NCI-H446 (cell line): Measurements from ENCODE around the gene ETV6.

ENCODE experiments used
- DNase-seq, 2 experiments: peaks; one replicate each; lab custom pipeline; 2025; lab: John Stamatoyannopoulos, UW

The ETV6 gene

DNA sequence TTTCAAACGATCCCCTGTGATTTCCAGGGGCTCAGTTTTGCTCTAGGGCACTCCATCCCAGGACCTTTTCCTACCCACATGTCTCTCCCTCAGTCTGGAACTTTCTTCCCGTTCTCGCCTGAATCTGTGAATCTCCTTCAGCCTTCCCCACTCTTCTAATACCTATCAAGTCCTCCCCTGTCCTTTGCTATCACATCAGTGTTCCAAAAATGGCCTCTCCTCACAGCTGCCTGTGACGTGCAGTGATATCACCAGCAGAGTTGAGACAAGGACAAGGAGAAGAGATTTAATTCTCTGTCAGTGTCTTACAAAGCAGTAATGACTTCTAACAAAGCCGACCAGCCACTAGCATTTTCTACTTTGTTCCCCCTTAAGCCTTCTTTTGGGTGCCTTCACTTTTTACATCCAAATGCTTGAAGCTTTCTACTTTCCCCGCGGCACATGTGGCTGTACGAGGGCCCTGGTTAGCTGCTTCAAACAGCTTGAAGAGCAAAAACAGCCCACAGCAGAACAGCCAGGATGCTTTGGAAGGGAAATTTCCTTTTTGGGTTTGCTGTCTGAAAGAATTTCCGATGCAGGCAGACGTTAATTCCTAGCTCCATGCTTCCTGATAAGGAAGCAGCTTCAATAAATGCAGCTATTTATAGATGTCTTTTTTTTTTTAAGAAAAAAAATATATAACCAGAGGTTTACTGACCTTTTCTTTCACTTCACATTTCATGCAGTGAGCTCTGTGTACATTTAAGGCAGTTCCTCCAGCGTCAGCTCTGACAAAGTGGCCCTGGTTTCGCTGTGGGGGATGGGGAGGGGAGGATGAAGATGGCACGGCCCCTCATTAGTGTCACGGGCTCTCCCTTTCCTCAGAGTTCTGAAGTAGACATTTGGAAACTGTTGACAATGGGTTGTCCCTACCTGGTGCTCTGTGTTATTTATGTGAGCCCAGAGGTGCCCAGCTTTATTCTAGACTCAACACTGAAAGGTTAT lies 109.3 kb downstream of the ETV6 start:
- no peak for DNase-seq

DNA sequence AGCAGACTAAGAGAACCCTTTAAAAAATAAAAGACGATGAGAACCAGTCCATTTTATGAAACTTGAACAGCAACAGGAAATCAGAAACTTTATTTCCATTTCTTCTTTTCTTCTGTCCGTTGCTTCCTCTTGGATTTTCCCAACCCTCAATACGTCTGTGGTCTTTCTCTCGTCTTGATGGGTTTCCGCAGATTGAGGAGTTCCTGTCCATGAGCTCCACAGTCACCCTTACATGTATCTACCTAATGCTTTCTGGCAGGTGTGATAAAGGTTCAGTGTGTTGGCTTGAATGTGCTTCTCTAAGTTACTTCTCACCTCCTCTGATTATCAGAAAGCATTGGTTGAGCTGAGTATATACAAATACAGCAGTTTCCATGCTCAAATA lies 110.0 kb downstream of the ETV6 start:
- DNase-seq, result no peak

DNA sequence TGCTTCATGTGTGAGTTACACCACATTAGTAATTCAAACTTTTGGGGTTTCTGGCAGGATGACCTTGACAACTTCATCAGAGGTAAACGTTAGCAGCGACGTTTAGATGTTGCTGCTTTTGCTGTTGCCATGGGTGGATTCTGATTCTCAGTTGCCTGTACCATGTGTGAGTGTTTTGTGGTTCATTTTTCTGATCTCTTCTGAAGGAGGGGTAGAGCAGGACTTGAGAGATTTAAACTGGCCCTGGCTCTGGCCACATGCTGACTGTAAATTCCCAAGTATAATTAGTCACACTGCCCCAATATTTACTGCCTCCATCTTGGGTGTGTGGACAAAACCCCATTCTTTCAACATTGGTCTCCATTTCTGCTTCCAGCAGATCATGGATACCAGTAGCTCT lies 110.4 kb downstream of the ETV6 start:
- no peak for DNase-seq

DNA sequence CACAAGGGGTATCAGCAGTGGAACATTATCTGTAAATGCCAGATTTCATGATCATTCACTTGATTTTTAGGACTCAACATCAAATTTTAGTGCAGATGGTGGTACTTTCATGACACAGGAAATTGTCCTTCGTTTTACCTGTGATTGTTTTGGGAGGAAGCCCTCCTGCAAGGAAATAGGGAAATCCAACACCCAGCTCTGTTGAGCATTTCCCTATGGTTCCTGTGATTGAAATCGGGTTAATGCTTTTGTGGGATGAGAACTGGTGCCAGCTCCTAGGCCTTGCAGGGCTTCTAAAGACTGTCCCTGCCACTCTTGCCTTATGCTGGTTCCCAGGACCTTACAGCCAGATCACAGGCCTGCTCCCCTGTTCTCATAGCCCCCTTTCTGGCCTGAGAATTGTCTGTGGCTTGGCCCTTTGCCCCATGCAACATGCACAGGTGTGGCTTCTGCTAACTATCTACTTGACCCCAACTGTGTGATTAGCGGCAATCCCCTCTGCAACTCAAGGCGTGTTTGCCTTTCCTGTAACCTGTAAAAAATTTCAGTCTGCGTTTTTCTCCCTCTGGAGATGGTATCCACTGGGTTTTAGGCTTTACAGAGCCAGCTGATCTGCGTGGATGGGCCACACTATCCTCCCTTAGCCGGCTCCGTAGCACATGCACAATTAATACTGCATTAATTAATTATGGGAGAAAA lies 112.5 kb downstream of the ETV6 start:
- DNase-seq, result no peak

DNA sequence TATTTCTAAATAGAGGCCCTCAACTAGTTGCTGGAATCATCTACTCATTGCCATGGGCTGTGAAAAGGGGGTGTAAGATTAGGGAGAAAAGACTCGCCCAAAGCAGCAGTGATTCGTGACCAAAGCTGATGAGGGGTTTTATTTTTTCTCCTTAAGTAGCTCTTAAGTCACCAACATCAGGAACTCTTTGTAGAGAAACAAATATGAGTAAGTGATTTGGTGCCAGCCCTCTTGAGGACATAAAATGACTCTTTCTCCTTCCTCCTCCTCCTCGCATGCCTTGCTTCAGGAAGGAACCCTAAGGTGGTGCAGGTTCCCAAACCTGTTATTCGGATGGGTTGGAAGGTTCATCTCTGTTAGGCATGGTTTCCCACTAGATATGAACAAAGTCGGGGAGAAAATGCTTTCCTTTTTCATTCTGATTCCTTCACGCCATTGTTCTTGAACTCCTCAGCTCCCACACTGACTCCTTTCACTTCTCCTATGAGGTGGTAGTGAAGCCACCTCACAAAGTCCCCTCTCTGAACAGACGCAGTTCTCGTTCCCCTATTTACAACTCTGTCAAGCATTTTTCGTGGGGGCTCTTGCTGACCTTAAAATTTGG lies 113.4 kb downstream of the ETV6 start:
- no peak for DNase-seq

DNA sequence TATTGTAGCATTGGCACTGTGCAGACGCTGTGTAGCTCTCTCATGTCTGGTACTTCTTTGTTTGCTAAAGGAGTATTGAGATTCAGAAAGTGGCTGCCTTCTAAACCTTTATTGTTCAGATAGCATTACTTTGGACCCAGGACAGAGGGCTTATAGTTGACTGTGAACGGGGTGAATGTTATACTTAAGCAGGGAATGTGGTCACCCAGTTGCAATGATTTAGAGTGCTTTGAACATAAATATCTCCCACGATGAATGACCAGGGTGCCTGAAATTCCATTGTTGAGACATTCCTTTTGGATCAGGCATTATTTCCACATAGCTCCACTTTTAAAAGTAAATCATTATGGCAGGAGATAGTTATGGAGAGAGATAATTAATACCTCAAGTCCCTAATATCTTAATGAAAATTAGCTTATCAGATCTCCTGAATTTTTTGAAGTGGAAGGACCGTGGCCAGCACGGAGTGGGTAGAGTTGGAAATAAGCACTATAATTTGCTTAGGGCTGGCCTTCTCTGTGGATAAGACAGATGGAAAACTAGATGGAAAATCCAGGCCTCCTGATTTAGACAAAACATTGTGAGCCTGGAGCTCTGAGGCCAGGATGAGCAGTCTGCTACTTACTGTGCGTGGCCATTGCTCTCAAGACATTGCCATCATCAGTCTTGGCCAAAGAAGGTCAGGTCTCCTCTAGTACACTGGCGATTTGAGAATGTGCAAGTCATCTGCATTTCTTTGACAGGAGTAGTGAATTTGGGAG lies 114.5 kb downstream of the ETV6 start:
- DNase-seq, result no peak

DNA sequence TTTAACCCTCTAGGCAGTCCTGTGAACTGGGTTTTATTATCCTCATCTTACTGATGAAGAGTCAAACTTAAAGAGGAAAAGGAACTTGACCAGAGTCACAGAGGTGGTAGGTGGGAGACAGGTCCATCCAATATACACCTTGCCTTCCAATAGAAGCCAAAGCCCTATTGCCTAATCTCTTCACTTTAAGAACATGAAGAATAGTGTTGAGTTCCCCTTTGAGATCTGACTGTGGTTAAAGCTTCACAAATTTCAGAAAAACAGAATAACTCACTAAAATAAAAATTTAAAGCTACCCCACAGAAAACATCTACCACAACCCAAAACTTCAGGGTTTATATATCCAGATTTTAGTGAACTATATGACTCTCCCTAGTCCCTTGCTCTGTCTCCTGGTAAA lies 115.4 kb downstream of the ETV6 start:
- no peak for DNase-seq

DNA sequence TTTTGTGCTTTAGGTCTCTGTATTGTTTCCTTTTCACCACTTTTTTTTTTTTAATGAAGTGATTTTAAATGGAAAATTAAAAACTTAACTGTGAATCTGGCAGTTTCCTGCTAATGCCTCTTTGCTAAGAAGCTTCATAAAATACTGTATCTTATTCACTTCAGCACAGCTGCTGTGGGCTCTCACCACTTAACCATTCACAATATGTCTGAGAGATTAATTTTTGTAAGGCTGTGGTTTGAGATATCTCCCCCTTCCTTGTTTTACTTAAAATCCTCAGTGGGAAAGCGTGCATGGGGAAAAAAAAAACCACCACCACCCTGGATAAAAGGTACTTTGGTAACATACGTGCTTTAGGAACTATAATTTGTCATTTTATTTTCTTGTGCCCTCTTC lies 115.9 kb downstream of the ETV6 start:
- no peak for DNase-seq

DNA sequence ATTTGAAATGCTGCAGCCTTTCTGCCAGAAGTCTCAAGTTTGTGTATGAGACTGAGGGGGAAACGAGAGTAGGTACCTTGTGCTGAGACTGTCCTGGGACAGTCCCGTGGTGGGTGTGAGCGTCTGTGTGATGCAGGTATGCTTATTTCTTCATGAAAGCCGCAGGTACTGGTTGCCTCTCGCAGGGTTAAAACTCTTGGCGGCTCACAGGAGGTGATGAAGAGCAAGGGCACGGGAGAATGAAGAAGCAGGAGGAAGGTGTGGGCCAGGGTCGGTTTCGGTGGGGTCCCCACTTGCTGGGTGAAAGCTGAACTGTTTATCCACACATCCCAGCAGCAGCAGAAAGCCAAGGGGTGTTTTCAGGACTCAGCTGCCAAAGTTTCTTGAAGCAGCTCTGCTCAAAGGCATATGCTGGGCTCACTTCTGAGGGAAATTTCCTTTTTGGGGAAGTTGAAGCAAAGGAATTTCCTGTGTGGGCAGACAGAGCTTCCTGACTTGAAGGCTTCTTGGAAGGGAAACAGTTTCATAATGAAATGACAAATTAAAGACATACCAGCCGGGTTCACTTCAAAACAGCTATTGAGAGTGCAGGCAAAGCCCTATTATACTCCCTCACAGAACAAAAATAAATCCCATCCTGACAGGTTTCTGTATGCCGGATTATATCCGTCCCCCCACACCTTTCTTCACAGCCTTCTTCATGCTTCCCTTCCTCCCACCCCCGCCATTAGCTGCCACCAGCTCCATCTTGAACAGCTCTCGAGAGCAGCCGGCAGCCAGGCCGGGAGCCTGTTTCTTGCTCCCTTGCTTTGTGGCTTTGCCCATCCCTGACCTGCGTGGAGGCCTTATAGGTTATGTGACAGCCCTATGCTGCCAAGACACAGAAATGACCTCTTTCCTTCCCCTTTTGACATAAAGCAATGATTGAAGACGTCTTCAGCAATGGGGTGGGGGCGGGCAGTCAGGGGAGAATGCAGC lies 116.6 kb downstream of the ETV6 start:
- DNase-seq, result no peak

DNA sequence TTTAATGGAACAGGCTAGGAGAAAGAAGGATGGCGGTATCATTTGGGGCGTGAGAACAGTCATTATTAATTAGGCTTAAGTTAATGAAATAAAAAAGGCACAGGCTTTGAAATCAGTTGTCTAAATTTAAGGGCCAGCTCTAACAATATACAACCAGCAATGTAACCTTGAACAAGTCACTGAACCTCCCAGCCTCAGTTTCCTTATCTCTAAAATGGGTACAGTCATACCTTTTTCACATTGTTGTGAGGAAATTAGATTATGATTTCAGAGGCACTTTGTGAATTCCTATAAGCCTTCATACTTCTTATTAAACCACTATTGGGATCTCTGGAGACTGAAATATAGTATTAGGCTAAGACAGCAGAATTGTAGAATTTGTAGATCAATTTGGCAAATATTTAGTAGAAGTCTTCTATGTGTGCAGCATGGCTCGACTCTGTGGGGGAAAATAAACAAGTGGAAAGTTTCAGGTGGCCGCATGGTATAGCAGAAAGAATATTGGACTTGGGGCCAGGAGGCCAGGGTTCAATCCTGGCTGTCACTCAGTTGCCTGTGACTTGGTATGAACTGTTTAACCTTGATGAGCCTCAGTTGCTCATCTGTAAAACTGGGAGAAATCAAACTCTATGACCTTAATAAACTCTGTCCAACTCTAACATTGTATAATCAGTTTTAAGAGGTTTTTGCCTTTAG lies 117.7 kb downstream of the ETV6 start:
- DNase-seq, result no peak

DNA sequence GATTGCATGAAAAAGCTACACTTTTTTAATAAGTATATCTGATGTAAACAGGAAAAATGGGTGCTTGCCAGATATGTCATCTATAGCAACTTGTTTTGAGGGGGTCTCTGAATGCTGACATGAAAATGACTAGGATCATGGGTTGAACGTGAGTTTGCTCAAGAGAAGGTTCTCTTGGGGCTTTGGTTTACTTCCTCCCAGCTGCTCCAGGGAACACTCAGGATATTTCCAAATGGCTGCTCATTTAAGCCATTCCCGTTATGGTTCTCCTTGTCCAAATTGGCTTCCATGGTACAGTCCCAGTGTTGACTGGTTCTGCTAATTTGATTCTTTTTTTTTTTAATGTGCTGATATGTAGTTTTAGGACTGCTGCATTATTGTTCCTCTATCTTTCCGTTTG lies 118.3 kb downstream of the ETV6 start:
- no peak for DNase-seq

DNA sequence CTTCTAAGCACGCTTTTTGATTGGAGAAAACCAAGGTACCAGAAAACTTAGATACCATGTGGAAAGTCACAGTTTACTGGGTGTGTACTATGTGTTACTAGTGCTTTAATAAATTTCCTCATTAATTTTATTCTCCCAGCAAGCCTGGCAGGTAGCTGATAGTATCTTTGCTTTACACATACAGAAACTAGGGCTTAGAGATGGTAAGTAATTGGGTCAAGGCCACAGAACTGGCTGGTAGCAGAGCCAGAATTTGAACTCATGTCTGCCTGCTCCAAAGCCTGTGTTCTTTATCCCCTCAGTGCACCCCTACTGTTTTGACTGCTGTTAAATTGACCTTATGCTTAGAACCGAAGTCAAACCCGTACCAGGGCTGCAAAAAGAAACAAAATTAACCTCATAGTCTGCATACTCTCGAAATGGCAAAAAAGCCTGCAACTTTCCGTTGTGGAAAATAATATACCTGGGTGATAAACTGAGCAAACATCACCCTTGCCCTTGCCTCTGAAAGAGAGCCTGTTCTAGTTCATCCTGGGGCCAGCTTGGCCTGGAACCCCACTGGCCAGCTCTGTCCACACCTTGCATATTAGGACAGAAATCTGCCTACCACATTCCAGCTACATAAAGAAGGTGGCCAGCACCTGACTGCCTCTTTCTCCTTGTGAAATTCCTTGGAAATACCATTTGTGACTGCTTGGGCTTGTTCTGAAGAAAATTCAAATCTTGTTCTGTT lies 118.9 kb downstream of the ETV6 start:
- DNase-seq, result no peak

DNA sequence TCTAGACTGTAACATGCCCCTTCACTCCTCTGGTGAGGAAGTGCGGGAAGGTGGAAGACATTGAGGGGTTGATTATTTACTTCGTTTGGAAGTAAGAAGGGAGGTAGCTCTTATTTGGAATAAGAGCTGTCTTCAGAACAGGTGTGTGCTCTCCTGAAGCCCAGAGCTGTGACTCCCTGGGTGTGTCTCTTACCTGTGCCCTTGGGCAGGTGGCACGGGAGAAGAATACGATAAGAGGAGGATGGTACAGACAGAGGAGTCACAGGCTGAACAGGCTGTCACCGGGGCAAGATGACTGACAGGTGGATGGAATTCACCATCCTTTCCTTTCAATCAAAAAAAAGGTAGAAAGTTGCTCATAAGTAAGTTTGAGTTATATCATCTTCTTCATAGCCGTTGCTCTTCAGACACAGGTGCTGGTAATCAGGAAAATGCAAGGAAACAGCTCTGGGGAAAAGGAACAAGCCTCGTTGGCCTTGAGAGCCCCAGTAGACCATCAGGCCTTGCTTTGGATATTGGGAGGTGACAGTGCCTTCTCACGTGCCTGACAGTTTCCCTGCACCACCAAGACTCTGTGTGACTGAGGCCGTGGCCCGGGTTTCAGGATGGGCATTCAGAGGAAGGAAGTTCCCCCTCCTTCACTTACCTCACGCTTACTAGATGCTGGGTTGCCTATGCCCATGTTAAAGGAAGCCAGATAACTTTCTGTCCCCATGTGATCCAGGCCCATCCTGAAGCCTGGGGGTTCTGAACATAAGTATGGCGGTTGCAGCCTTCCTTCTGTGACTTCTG lies 120.4 kb downstream of the ETV6 start:
- no peak for DNase-seq

DNA sequence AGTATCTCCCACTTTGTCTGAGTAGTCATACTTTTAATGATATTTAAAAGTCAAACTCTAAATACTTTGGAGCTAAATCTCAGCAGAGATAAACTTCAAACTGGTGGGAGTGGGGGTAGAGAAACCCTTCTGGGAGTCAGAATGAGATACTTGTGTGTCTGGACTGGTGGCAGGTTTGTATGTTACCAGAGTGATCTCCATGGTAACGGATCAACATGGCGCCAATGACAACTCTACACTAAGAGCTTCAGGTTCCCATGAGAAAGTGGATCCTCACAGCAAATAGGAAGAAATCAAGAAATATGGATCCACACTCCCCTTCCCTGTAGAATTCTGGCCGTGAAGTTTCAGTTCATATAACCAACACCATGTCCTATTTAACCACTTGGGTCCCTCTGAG lies 121.9 kb downstream of the ETV6 start:
- DNase-seq, result no peak

DNA sequence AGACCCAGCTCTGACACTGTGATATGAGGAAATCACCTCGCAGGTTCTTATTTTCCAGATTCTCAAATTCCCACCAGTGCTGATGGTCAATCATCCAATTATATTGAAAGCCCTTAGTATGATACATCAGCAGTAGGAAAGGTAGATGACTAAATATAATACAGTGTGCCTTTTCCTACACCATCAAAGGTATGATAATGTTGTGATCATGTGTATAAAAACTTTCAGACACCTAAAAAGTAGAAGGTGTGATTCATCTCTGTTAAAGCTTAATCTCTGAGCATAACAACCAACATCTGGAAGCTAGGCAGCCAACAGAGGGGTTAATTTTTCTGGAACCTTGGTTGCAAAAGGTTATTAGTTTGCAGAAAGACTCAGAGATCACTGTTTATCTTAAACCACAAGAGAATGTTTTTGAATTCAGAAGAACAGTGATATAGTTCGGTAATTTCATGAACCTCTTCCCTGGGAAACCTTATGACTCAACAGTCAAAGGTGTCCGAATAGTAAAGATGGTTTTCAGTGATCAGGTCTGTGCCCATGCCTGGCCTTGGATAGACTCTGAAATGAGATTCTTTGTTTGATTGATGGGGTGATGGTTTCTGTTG lies 122.5 kb downstream of the ETV6 start:
- no peak for DNase-seq

DNA sequence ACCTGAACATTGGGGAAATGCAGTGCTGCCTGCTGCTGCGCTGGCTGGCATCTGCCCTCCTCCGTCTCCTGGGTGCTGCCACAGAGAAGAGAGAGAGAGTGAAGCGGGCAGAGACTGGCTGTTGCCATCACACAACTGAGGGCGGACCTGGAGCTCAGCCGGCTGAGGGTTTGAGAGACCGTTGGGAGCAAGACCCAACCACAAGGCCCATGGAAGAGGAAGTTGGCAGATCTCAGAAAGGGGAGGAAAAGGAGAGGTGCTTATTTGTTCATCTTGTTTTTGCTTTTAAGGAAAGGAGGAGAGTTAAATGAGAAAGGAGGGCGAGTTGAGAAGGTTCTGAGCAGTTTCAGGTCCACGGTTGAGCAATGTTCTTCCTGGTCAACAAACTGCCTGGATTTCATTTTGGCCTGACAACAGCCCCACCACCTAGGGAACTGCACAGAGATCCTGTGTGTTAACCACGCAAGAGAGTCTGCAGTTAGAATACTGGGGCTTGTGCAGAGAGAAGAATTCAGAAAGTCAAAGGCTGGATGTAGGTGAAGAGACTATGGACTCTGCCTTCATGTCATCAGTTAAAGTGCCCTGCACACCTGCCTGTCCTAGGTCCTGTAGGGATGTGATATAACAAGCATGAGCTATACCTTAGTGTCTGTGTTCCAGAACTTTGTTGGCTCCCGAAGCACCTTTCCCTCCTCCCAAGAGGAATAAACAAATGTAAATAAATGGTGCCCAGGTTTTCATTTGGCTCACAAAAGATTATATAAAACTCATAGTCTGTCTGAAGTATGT lies 124.6 kb downstream of the ETV6 start:
- DNase-seq, result no peak

DNA sequence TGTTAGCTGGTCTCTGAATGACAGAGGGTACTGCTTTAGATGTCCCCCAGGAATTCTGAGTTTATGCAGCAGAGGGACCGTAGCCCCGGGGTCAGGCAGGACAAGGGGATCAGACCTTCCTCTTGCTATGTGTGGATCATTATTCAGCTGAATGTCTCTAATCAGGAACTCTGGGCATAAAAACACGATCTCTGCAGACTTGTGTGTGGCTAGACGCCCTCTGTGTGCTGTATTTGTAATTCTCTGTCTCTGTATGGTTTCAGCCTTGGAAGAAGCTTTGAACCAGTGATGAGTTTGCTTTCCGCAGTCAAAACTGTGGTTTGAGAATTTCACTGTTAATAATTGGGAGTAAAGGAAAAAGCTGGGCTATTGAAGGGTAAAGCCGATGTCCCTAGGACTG lies 125.3 kb downstream of the ETV6 start:
- DNase-seq, result no peak

DNA sequence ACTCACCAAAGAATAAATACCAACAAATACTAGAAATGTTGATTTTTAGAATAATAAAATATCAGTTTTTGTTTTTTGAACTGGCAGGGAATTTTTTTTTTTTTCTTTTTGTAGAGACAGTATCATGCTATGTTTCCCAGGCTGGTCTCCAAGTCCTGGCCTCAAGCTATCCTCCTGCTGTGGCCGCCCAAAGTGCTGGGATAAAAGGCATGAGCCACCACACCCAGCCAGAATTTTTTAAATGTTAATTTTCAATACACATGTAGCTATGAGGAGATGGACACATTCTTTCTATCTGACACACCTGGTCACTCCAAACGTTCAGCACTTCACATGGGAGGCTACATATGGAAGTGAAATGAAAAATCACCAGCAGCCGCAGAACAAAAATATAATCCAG lies 126.8 kb downstream of the ETV6 start:
- no peak for DNase-seq
